ENCODE measurements around the gene EFNA2. TPM values are rescaled to one million over a fixed set of nuclear protein-coding genes. Genes with fewer than 3 reads are reported as not detected.
A peak's percentile ranks its signal among the peaks of the same experiment; 100 is the strongest.

Gene EFNA2
- total RNA-seq, 1 experiment from 2014 or later, result 11.4 TPM

DNA sequence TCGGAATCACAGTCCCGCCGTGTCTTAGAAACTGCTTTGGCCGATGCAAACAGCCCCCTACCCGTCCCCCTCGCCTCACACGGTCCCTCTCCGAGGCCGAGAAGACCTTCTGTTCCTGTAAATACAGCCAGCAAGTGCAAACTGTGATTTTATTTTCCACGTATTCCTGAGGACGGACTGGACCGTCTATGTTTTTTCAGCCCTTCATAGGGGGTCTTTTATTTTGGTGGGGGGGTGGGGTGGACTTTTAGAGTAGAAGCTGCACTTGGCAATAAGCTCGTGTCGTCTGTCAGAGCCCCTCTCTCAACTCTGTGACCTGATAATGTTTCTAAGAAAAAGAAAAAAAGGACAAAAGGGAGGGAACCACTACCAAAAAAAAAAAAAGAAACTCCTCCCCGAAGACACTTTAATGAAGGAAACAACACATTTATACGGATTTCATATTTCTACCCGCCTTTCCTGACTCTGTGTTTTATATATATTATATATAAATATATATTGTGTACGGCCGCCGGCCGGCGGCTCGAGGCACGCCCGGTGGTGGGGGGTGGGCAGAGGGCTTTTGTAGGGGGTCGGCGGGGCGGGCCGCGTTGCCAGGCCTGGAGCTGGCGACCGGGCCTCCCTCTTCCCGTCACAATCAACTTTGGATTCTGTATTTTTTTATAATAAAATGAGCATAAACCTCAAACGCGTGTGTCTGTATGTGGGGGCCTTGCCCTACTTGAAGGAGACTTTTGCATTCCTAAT is 15.2 kb downstream of the EFNA2 start:
- no peak for TF ChIP-seq JUN (CRISPR knock-in tag; IDR thresholded peaks at IDR 0.05)
- TF ChIP-seq, protein P1, sequence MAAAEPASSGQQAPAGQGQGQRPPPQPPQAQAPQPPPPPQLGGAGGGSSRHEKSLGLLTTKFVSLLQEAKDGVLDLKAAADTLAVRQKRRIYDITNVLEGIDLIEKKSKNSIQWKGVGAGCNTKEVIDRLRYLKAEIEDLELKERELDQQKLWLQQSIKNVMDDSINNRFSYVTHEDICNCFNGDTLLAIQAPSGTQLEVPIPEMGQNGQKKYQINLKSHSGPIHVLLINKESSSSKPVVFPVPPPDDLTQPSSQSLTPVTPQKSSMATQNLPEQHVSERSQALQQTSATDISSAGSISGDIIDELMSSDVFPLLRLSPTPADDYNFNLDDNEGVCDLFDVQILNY (CRISPR knock-in tag; IDR thresholded peaks at IDR 0.05), result no peak
- no peak for TF ChIP-seq ZNF121 (CRISPR knock-in tag; IDR thresholded peaks at IDR 0.05)
- no peak for TF ChIP-seq FOXP4 (CRISPR knock-in tag; IDR thresholded peaks at IDR 0.05)
- TF ChIP-seq EMX1 (CRISPR knock-in tag; IDR thresholded peaks at IDR 0.05), result no peak
- TF ChIP-seq HMGA2 (CRISPR knock-in tag; IDR thresholded peaks at IDR 0.05), result no peak
- TF ChIP-seq, protein P2, sequence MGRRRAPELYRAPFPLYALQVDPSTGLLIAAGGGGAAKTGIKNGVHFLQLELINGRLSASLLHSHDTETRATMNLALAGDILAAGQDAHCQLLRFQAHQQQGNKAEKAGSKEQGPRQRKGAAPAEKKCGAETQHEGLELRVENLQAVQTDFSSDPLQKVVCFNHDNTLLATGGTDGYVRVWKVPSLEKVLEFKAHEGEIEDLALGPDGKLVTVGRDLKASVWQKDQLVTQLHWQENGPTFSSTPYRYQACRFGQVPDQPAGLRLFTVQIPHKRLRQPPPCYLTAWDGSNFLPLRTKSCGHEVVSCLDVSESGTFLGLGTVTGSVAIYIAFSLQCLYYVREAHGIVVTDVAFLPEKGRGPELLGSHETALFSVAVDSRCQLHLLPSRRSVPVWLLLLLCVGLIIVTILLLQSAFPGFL (CRISPR knock-in tag; IDR thresholded peaks at IDR 0.05; ENCODE audit: borderline replicate concordance), result no peak
- no peak for TF ChIP-seq ATF1 (CRISPR knock-in tag; IDR thresholded peaks at IDR 0.05)
- no peak for TF ChIP-seq CREM (CRISPR knock-in tag; IDR thresholded peaks at IDR 0.05)
- no peak for TF ChIP-seq TEAD1 (CRISPR knock-in tag; IDR thresholded peaks at IDR 0.05)
- no peak for TF ChIP-seq CBFB (CRISPR knock-in tag; IDR thresholded peaks at IDR 0.05; ENCODE audit: low read depth)
- TF ChIP-seq, protein P3, sequence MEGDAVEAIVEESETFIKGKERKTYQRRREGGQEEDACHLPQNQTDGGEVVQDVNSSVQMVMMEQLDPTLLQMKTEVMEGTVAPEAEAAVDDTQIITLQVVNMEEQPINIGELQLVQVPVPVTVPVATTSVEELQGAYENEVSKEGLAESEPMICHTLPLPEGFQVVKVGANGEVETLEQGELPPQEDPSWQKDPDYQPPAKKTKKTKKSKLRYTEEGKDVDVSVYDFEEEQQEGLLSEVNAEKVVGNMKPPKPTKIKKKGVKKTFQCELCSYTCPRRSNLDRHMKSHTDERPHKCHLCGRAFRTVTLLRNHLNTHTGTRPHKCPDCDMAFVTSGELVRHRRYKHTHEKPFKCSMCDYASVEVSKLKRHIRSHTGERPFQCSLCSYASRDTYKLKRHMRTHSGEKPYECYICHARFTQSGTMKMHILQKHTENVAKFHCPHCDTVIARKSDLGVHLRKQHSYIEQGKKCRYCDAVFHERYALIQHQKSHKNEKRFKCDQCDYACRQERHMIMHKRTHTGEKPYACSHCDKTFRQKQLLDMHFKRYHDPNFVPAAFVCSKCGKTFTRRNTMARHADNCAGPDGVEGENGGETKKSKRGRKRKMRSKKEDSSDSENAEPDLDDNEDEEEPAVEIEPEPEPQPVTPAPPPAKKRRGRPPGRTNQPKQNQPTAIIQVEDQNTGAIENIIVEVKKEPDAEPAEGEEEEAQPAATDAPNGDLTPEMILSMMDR (IDR thresholded peaks at IDR 0.05), result no peak
- TF ChIP-seq, protein P4, sequence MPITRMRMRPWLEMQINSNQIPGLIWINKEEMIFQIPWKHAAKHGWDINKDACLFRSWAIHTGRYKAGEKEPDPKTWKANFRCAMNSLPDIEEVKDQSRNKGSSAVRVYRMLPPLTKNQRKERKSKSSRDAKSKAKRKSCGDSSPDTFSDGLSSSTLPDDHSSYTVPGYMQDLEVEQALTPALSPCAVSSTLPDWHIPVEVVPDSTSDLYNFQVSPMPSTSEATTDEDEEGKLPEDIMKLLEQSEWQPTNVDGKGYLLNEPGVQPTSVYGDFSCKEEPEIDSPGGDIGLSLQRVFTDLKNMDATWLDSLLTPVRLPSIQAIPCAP (CRISPR knock-in tag; IDR thresholded peaks at IDR 0.05), result no peak
- no peak for TF ChIP-seq NR1H2 (CRISPR knock-in tag; IDR thresholded peaks at IDR 0.05)
- TF ChIP-seq, protein P5, sequence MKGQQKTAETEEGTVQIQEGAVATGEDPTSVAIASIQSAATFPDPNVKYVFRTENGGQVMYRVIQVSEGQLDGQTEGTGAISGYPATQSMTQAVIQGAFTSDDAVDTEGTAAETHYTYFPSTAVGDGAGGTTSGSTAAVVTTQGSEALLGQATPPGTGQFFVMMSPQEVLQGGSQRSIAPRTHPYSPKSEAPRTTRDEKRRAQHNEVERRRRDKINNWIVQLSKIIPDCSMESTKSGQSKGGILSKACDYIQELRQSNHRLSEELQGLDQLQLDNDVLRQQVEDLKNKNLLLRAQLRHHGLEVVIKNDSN (CRISPR knock-in tag; IDR thresholded peaks at IDR 0.05), result no peak
- TF ChIP-seq SP1 (CRISPR knock-in tag; conservative IDR thresholded peaks at IDR 0.05), result no peak
- TF ChIP-seq SOX15 (CRISPR knock-in tag; IDR thresholded peaks at IDR 0.05), result no peak
- H3K9me3 Mint-ChIP-seq, result no peaks in the 10 kb centered on the region
- no peaks in the 10 kb centered on the region for H3K27me3 Mint-ChIP-seq (ENCODE audit: low read depth)
- H3K27ac Mint-ChIP-seq, result no peak overlapping the region
- ChIA-PET CTCF (interaction anchor here (0.9 to 1.4 kb wide), 2 partner anchors 13 to 54 kb away, joined by 3 read pairs; a partner anchor contains a TSS), POLR2A (interaction anchor here (0.7 kb wide), 1 partner anchor 243 kb away, joined by 3 read pairs; no protein-coding TSS in a partner anchor)
- no peaks in the 10 kb centered on the region for H3K4me1 Mint-ChIP-seq
- ATAC-seq (no peak), DNase-seq (ENCODE audit: low spot score) (no peak)
- no peak overlapping the region for H3K4me3 Mint-ChIP-seq
- no peaks in the 10 kb centered on the region for H3K36me3 Mint-ChIP-seq

DNA sequence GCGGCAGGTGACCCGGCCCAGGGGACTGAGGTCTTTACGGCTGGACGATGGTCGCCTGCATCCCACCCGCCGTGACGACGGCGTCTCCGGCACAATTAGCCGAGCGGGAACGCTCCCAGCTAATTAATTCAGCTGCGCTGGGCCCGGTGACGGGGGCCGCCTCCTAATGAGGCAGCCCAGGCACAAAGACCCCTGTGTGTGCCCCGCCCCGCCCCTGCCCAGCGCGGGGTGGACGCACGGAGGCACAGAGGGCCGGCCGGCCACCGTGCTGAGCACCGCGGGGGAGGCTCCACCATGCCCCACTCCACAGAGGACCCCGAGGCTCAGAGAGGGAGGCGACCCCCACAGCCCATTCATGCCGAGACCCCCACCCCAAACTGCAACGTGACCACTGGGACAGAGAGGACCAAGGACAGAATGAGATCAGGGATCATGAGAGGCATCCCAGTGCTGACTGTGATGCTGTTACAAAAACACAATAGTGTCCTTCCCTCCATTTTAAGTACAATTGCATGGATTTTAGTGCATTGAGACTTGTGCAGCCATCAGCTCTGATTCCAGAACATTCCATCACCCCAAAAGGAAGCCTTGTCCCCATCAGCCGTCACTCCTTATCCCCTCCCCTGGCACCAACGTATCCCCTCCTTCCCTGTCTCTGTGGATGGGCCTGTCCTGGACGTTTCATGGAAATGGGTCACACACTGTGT is 17.0 kb downstream of the EFNA2 start:
- H3K36me3 Mint-ChIP-seq, result no peaks in the 10 kb centered on the region
- peak overlapping the region; percentile 7; the same call in 1 of the 2 replicates for H3K27ac Mint-ChIP-seq
- no peak for TF ChIP-seq GABPB1 (CRISPR knock-in tag; IDR thresholded peaks at IDR 0.05)
- no peak for TF ChIP-seq ZNF317 (CRISPR knock-in tag; IDR thresholded peaks at IDR 0.05; ENCODE audit: borderline replicate concordance, low read depth)
- no peak for TF ChIP-seq FOXJ3 (CRISPR knock-in tag; IDR thresholded peaks at IDR 0.05; ENCODE audit: borderline replicate concordance)
- TF ChIP-seq ETV6 (CRISPR knock-in tag; IDR thresholded peaks at IDR 0.05), result no peak
- no peak for TF ChIP-seq MYBL2 (CRISPR knock-in tag; IDR thresholded peaks at IDR 0.05)
- DNase-seq (ENCODE audit: low spot score), result no peak
- H3K9me3 Mint-ChIP-seq, result no peaks in the 10 kb centered on the region
- ATAC-seq, result no peak
- CTCF ChIA-PET, result interaction anchor here (1.0 to 1.4 kb wide), 2 partner anchors 23 to 52 kb away, joined by 3 read pairs; a partner anchor contains a TSS
- no peaks in the 10 kb centered on the region for H3K27me3 Mint-ChIP-seq (ENCODE audit: low read depth)
- POLR2A ChIA-PET, result no interaction called here
- H3K4me3 Mint-ChIP-seq, result no peak overlapping the region
- no peaks in the 10 kb centered on the region for H3K4me1 Mint-ChIP-seq

All from WTC11 (cell line).